Neural cell (in vitro differentiated cells): ENCODE results near the gene TBC1D25. TPM values are rescaled to one million over a fixed set of nuclear protein-coding genes. Genes with fewer than 3 reads are reported as not detected.

Experiments
- H2AFZ ChIP-seq: fragments of 200-600, 300-800 bp; sonication (generic), shearing (Covaris generic); 2 replicates; pipeline ENCODE4 v1.6.0; 2014; ENCODE audit warnings: low read depth, mild to moderate bottlenecking, antibody characterized with exemption, low read length, moderate library complexity
- H3F3A ChIP-seq: fragments of 200-600 bp; shearing (Covaris generic); 2 replicates; pipeline ENCODE4 v1.6.1; 2016; ENCODE audit warnings: mild to moderate bottlenecking, moderate library complexity, mixed read lengths, antibody characterized with exemption, low read length; ENCODE audit not compliant: insufficient read depth, poor library complexity, severe bottlenecking
- H3K27ac ChIP-seq: fragments of 200-600, 300-800 bp; sonication (generic), shearing (Covaris generic); 2 replicates; pipeline ENCODE4 v1.5.1; 2014; ENCODE audit warnings: mild to moderate bottlenecking, low read length, moderate library complexity
- H3K27me3 ChIP-seq: fragments of 300-800, 200-600 bp; sonication (generic), shearing (Covaris generic); 2 replicates; pipeline ENCODE4 v1.6.0; 2014; ENCODE audit warnings: mild to moderate bottlenecking, low read depth, low read length, moderate library complexity; ENCODE audit not compliant: insufficient read depth
- H3K36me3 ChIP-seq: fragments of 300-800, 200-600 bp; sonication (generic), shearing (Covaris generic); 2 replicates; pipeline ENCODE4 v1.5.1; 2014; ENCODE audit warnings: mild to moderate bottlenecking, antibody characterized with exemption, low read length, moderate library complexity; ENCODE audit not compliant: insufficient read depth
- H3K4me2 ChIP-seq: fragments of 300-800, 200-600 bp; sonication (generic), shearing (Covaris generic); 2 replicates; pipeline ENCODE4 v1.6.0; 2014; ENCODE audit warnings: mild to moderate bottlenecking, low read length
- H3K4me3 ChIP-seq: fragments of 300-800, 200-600 bp; sonication (generic), shearing (Covaris generic); 2 replicates; pipeline ENCODE4 v1.5.1; 2014; ENCODE audit warnings: mild to moderate bottlenecking, low read length, moderate library complexity
- H3K79me2 ChIP-seq: fragments of 200-600 bp; shearing (Covaris generic); replicated peaks from 2 replicates; pipeline ENCODE4 v1.6.0; 2014; ENCODE audit warnings: mild to moderate bottlenecking, low read length, moderate library complexity; ENCODE audit not compliant: insufficient read depth
- H3K9ac ChIP-seq: fragments of 300-800, 200-600 bp; sonication (generic), shearing (Covaris generic); 2 replicates; pipeline ENCODE4 v1.6.1; 2016; ENCODE audit warnings: mild to moderate bottlenecking, low read length, mixed read lengths
- H3K9me2 ChIP-seq: fragments of 200-600 bp; shearing (Covaris generic); 2 replicates; pipeline ENCODE4 v1.6.1; 2016; ENCODE audit warnings: mild to moderate bottlenecking, low read length, mixed read lengths; ENCODE audit not compliant: insufficient read depth
- H3K9me3 ChIP-seq: fragments of 200-600, 300-800 bp; sonication (generic), shearing (Covaris generic); 2 replicates; pipeline ENCODE4 v1.6.1; 2016; ENCODE audit warnings: mild to moderate bottlenecking, mixed run types, low read length, moderate library complexity, mixed read lengths
- H4K20me1 ChIP-seq: fragments of 200-600 bp; shearing (Covaris generic); 2 replicates; pipeline ENCODE4 v1.6.1; 2016; ENCODE audit warnings: mild to moderate bottlenecking, mixed run types; ENCODE audit not compliant: insufficient read depth
- CTCF ChIP-seq: fragments of 450-650 bp; IDR thresholded peaks from 2 replicates; pipeline ENCODE4 v1.5.1; 2014; ENCODE audit warnings: antibody characterized with exemption, mild to moderate bottlenecking, moderate library complexity; ENCODE audit not compliant: poor library complexity, severe bottlenecking
- EP300 ChIP-seq: fragments of 450-650 bp; conservative IDR thresholded peaks from 2 replicates; pipeline ENCODE4 v1.6.1; 2014; ENCODE audit warnings: antibody characterized with exemption, mild to moderate bottlenecking, moderate library complexity; ENCODE audit not compliant: poor library complexity, severe bottlenecking
- EZH2 ChIP-seq: fragments of 200-600, 300-800 bp; shearing (Covaris generic), sonication (generic); IDR thresholded peaks from 2 replicates; pipeline ENCODE4 v1.6.1; 2014; ENCODE audit warnings: antibody characterized with exemption, low read length, borderline replicate concordance, mild to moderate bottlenecking; ENCODE audit not compliant: insufficient read depth, poor library complexity, severe bottlenecking
- MXI1 ChIP-seq: fragments of 450-650 bp; conservative IDR thresholded peaks from 2 replicates; pipeline ENCODE4 v1.6.1; 2014; ENCODE audit warnings: antibody characterized with exemption, mild to moderate bottlenecking; ENCODE audit not compliant: poor library complexity, severe bottlenecking
- POLR2AphosphoS5 ChIP-seq: IDR thresholded peaks from 2 replicates; pipeline ENCODE4 v1.6.1; 2012
- RAD21 ChIP-seq: fragments of 450-650 bp; conservative IDR thresholded peaks from 2 replicates; pipeline ENCODE4 v1.6.1; 2014; ENCODE audit warnings: antibody characterized with exemption, mild to moderate bottlenecking, moderate library complexity
- REST ChIP-seq: IDR thresholded peaks from 2 replicates; pipeline ENCODE4 v1.6.1; 2012; ENCODE audit warnings: borderline replicate concordance
- SMC3 ChIP-seq: fragments of 450-650 bp; conservative IDR thresholded peaks from 2 replicates; pipeline ENCODE4 v1.6.1; 2014; ENCODE audit warnings: antibody characterized with exemption, mild to moderate bottlenecking, moderate library complexity; ENCODE audit not compliant: poor library complexity
- TAF1 ChIP-seq: IDR thresholded peaks from 2 replicates; pipeline ENCODE4 v1.6.1; 2012; ENCODE audit warnings: low read depth
- polyA minus RNA-seq: library from RNA; depleted of rRNA, polyadenylated mRNA; stranded (reverse); fragments of >200 nt; gene quantifications from 2 replicates; pipeline ENCODE4 v1.2.3, GENCODE V29; 2014
- polyA plus RNA-seq: library from polyadenylated mRNA; depleted of rRNA; stranded (reverse); fragments of >200 nt; gene quantifications from 2 replicates; pipeline ENCODE4 v1.2.3, GENCODE V29; 2014

TBC1D25 gene
- 4.5 and 7.3 TPM in 2 replicates for polyA plus RNA-seq
- polyA minus RNA-seq = 8.8 and 11.8 TPM in 2 replicates

GRCh38 chrX:48539345-48540027, at the start of gene TBC1D25:
TSS of gene TBC1D25 (plus strand) at chrX:48539714. CDS start at chrX:48539798, 84 bp downstream.
- Histone ChIP-seq H3K9me2 (no peaks in the 10 kb centered on the region), H3F3A (no peaks in the 10 kb centered on the region), H3K9me3 (no peaks in the 10 kb centered on the region), H4K20me1 (no peaks in the 10 kb centered on the region), H3K4me2 (peak within 1 kb of the TSS; percentile 55), H2AFZ (peak within 1 kb of the TSS; percentile 69), H3K27ac (peak within 1 kb of the TSS; percentile 85), H3K4me3 (peak within 1 kb of the TSS; percentile 85), H3K9ac (peak within 1 kb of the TSS; percentile 90), H3K36me3 (no peaks in the 10 kb centered on the region), H3K27me3 (no peaks in the 10 kb centered on the region), H3K79me2 (peaks cover 4% of the 10 kb centered on the region)
- TF ChIP-seq MXI1 = no peak
- peak; percentile 41 for TF ChIP-seq RAD21
- TF ChIP-seq EP300 = peak; percentile 37
- no peak for TF ChIP-seq REST
- peak; percentile 60 for TF ChIP-seq CTCF
- peak; percentile 38 for TF ChIP-seq SMC3
- peak; percentile 79 for TF ChIP-seq POLR2AphosphoS5
- no peak for TF ChIP-seq EZH2
- TF ChIP-seq TAF1 = no peak

- Histone ChIP-seq H4K20me1 (no peaks in the 10 kb centered on the region), H3K79me2 (no peaks in the 10 kb centered on the region), H3K9me2 (no peaks in the 10 kb centered on the region), H3K4me3 (no peak overlapping the region), H3K27ac (no peak overlapping the region), H3K9ac (no peak overlapping the region), H3K4me2 (no peak overlapping the region), H3K27me3 (no peaks in the 10 kb centered on the region), H3K36me3 (no peaks in the 10 kb centered on the region), H2AFZ (no peak overlapping the region), H3F3A (no peaks in the 10 kb centered on the region), H3K9me3 (no peaks in the 10 kb centered on the region)
- TF ChIP-seq CTCF (no peak), TAF1 (no peak), POLR2AphosphoS5 (no peak), EZH2 (no peak), RAD21 (no peak), MXI1 (no peak), EP300 (no peak), REST (no peak), SMC3 (no peak)
Observed at GRCh38 chrX:48489892-48490291, 49.6 kb upstream of the TBC1D25 start.
